Smooth muscle cell (in vitro differentiated cells): ENCODE measurements around the gene ARHGAP10. TPM values are rescaled to one million over a fixed set of nuclear protein-coding genes. Genes with fewer than 3 reads are reported as not detected.

Experiments
- DNase-seq: peaks from one replicate; lab custom pipeline; 2025; ENCODE audit not compliant: unreplicated experiment; lab: John Stamatoyannopoulos, UW
- H2AFZ ChIP-seq: fragments of 200-600 bp; sonication (generic); 2 replicates; pipeline ENCODE4 v1.6.0; 2016; ENCODE audit warnings: antibody characterized with exemption, low read depth, mild to moderate bottlenecking
- H3F3A ChIP-seq: fragments of 200-600 bp; sonication (generic); 2 replicates; pipeline ENCODE4 v1.6.0; 2017; ENCODE audit warnings: antibody characterized with exemption, low read depth
- H3K27ac ChIP-seq: fragments of 200-600 bp; sonication (generic); 2 replicates; pipeline ENCODE4 v1.5.1; 2016; ENCODE audit warnings: low read depth, mild to moderate bottlenecking
- H3K27me3 ChIP-seq: fragments of 200-600 bp; sonication (generic); 2 replicates; pipeline ENCODE4 v1.6.1; 2016; ENCODE audit warnings: low read depth, mild to moderate bottlenecking
- H3K36me3 ChIP-seq: fragments of 200-600 bp; sonication (generic); 2 replicates; pipeline ENCODE4 v1.5.1; 2016; ENCODE audit warnings: low read depth
- H3K4me1 ChIP-seq: fragments of 200-600 bp; sonication (generic); 2 replicates; pipeline ENCODE4 v1.5.1; 2016; ENCODE audit warnings: low read depth
- H3K4me2 ChIP-seq: fragments of 200-600 bp; sonication (generic); 2 replicates; pipeline ENCODE4 v1.6.0; 2016; ENCODE audit warnings: mild to moderate bottlenecking
- H3K4me3 ChIP-seq: fragments of 200-600 bp; sonication (generic); 2 replicates; pipeline ENCODE4 v1.5.1; 2016; ENCODE audit warnings: mild to moderate bottlenecking
- H3K79me2 ChIP-seq: fragments of 200-600 bp; sonication (generic); 2 replicates; pipeline ENCODE4 v1.6.0; 2016; ENCODE audit warnings: low read depth, mild to moderate bottlenecking
- H3K9ac ChIP-seq: fragments of 200-600 bp; sonication (generic); 2 replicates; pipeline ENCODE4 v1.6.0; 2016; ENCODE audit warnings: low read depth
- H3K9me3 ChIP-seq: fragments of 200-600 bp; sonication (generic); replicated peaks from 2 replicates; pipeline ENCODE4 v1.5.1; 2016; ENCODE audit warnings: low read depth
- H4K20me1 ChIP-seq: fragments of 200-600 bp; sonication (generic); 2 replicates; pipeline ENCODE4 v1.6.0; 2016; ENCODE audit warnings: low read depth
- CTCF ChIP-seq: fragments of 200-600 bp; sonication (generic); IDR thresholded peaks from 2 replicates; pipeline ENCODE4 v1.5.1; 2017; ENCODE audit warnings: borderline replicate concordance, mild to moderate bottlenecking, antibody characterized with exemption; ENCODE audit not compliant: insufficient read depth, poor library complexity, severe bottlenecking
- WGBS: methylation state at CpG from one replicate; pipeline ENCODE4 v1.1.7; 2016; ENCODE audit warnings: low lambda C conversion rate; 5-methylcytosine and 5-hydroxymethylcytosine counted together
- polyA plus RNA-seq: library from polyadenylated mRNA; unstranded; fragments of >200 nt; fragmentation: Nextera tagmentation; extraction: Ambion mirVana; gene quantifications from 2 replicates; pipeline ENCODE4 v1.2.1, GENCODE V29; 2016
- total RNA-seq: library from RNA; depleted of rRNA; stranded (reverse); fragments of >200 nt; gene quantifications from 2 replicates; pipeline ENCODE4 v1.2.3, GENCODE V29; 2014

Gene ARHGAP10
- total and polyA plus RNA-seq, 2 experiments from 2014 or later = 6.2 to 11.6 TPM

GRCh38 chr4:147955827-147956558 is 224.1 kb downstream of the ARHGAP10 start:
- WGBS = 82% methylated on average over 4 of the region's 4 CpGs
- no peak for DNase-seq
- no peak overlapping the region for H3K4me3 ChIP-seq
- H3K9me3 ChIP-seq = no peaks in the 10 kb centered on the region
- no peaks in the 10 kb centered on the region for H3F3A ChIP-seq
- H3K9ac ChIP-seq = no peak overlapping the region
- H3K79me2 ChIP-seq = no peaks in the 10 kb centered on the region
- H3K27ac ChIP-seq = no peak overlapping the region
- H2AFZ ChIP-seq = no peak overlapping the region
- TF ChIP-seq CTCF = no peak
- no peak overlapping the region for H3K4me2 ChIP-seq
- no peaks in the 10 kb centered on the region for H3K4me1 ChIP-seq
- no peaks in the 10 kb centered on the region for H3K36me3 ChIP-seq
- H4K20me1 ChIP-seq = no peaks in the 10 kb centered on the region
- H3K27me3 ChIP-seq = no peaks in the 10 kb centered on the region

GRCh38 chr4:147957446-147957845 is 225.6 kb downstream of the ARHGAP10 start:
- no peak overlapping the region for H3K9ac ChIP-seq
- H3K4me3 ChIP-seq = no peak overlapping the region
- H2AFZ ChIP-seq = no peak overlapping the region
- no peak for DNase-seq
- no peaks in the 10 kb centered on the region for H3K36me3 ChIP-seq
- H3K4me1 ChIP-seq = no peaks in the 10 kb centered on the region
- H3K27me3 ChIP-seq = no peaks in the 10 kb centered on the region
- H3K9me3 ChIP-seq = no peaks in the 10 kb centered on the region
- no peak overlapping the region for H3K4me2 ChIP-seq
- 77% methylated on average over 3 of the region's 3 CpGs for WGBS
- no peaks in the 10 kb centered on the region for H4K20me1 ChIP-seq
- TF ChIP-seq CTCF = no peak
- no peaks in the 10 kb centered on the region for H3F3A ChIP-seq
- H3K79me2 ChIP-seq = no peaks in the 10 kb centered on the region
- no peak overlapping the region for H3K27ac ChIP-seq

GRCh38 chr4:147958057-147958456 is 226.2 kb downstream of the ARHGAP10 start:
- H3K4me1 ChIP-seq = no peaks in the 10 kb centered on the region
- no peaks in the 10 kb centered on the region for H3K79me2 ChIP-seq
- H3K4me3 ChIP-seq = no peak overlapping the region
- no peak for DNase-seq
- H3F3A ChIP-seq = no peaks in the 10 kb centered on the region
- no peak overlapping the region for H3K4me2 ChIP-seq
- WGBS = 82% methylated on average over 3 of the region's 3 CpGs
- no peaks in the 10 kb centered on the region for H4K20me1 ChIP-seq
- no peaks in the 10 kb centered on the region for H3K9me3 ChIP-seq
- no peak overlapping the region for H2AFZ ChIP-seq
- H3K27me3 ChIP-seq = no peaks in the 10 kb centered on the region
- H3K27ac ChIP-seq = no peak overlapping the region
- H3K36me3 ChIP-seq = no peaks in the 10 kb centered on the region
- no peak for TF ChIP-seq CTCF
- H3K9ac ChIP-seq = no peak overlapping the region

GRCh38 chr4:147958489-147959065 is 226.7 kb downstream of the ARHGAP10 start:
- no peaks in the 10 kb centered on the region for H3K79me2 ChIP-seq
- no peaks in the 10 kb centered on the region for H3K9me3 ChIP-seq
- H3K27ac ChIP-seq = no peak overlapping the region
- no peaks in the 10 kb centered on the region for H3K27me3 ChIP-seq
- no peak for TF ChIP-seq CTCF
- H4K20me1 ChIP-seq = no peaks in the 10 kb centered on the region
- no peaks in the 10 kb centered on the region for H3F3A ChIP-seq
- DNase-seq = no peak
- no peak overlapping the region for H3K4me2 ChIP-seq
- WGBS = 95% methylated on average over 4 of the region's 4 CpGs
- H3K36me3 ChIP-seq = no peaks in the 10 kb centered on the region
- H3K4me3 ChIP-seq = no peak overlapping the region
- H3K4me1 ChIP-seq = no peaks in the 10 kb centered on the region
- H3K9ac ChIP-seq = no peak overlapping the region
- no peak overlapping the region for H2AFZ ChIP-seq
